GM13977 (cell line): ENCODE data around the gene ZMIZ2.

Experiments used
- DNase-seq: peaks from one replicate; pipeline ENCODE4 v3.0.0; 2012; ENCODE audit warnings: low spot score
- in situ Hi-C: fragments of 300-500 bp; cut with MboI; formaldehyde crosslinking; loops from one replicate; pipeline ENCODE4 v1.12.0; 2022; ENCODE audit warnings: low sequenced_read_pairs, low pct_unique_long_range_greater_than_20kb, mixed read lengths, inconsistent platforms; ENCODE audit not compliant: unreplicated experiment
- TF ChIP-seq, protein P1 (sequence below): IDR thresholded peaks from 2 replicates; pipeline ENCODE4 v1.5.1; 2012; ENCODE audit warnings: mild to moderate bottlenecking, control low read depth; ENCODE audit not compliant: insufficient read depth; ENCODE audit errors: extremely low read depth, missing control alignments

ZMIZ2 gene

DNA sequence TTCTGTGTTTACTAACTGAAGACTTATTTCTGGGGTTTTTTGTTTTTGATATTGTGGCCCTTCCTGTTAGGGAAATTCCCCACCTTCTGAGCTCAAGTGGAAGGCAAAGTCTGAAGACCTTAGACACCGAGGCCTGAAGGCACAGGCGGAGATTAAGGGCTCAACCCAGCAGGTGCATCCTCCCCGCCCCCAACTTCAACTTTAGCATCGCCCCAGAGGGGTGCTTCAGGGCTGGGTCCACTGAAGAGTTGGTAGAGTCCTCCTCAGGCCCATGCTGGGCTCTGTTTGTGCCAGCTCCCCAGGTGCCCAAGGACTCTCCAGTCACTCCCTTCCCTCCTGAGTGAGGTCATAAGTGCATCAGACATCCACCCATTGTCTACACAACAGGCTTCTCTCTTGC is 38.4 kb downstream of the ZMIZ2 start:
- TF ChIP-seq, protein P1, sequence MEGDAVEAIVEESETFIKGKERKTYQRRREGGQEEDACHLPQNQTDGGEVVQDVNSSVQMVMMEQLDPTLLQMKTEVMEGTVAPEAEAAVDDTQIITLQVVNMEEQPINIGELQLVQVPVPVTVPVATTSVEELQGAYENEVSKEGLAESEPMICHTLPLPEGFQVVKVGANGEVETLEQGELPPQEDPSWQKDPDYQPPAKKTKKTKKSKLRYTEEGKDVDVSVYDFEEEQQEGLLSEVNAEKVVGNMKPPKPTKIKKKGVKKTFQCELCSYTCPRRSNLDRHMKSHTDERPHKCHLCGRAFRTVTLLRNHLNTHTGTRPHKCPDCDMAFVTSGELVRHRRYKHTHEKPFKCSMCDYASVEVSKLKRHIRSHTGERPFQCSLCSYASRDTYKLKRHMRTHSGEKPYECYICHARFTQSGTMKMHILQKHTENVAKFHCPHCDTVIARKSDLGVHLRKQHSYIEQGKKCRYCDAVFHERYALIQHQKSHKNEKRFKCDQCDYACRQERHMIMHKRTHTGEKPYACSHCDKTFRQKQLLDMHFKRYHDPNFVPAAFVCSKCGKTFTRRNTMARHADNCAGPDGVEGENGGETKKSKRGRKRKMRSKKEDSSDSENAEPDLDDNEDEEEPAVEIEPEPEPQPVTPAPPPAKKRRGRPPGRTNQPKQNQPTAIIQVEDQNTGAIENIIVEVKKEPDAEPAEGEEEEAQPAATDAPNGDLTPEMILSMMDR, result no peak
- peak; percentile 66 for DNase-seq
- in situ Hi-C loops, result no loop called here

DNA sequence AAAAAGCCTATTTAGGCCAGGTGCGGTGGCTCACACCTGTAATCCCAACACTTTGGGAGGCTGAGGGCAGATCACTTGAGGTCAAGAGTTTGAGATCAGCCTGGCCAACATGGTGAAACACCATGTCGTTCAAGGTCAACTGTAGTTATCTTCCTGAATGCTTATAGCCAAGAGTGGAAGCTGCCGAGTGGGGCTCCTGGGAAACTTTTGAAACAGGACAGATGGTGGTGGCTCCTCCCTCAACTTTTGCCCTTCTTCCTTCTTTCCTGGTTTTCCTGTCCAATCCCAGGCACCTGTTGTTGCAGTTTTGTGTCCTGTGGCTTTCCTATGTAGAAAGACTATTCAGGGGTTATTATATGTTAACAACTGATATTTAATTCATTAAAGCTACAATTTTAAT is 39.1 kb downstream of the ZMIZ2 start:
- TF ChIP-seq, protein P1, result no peak
- in situ Hi-C loops, result no loop called here
- no peak for DNase-seq

DNA sequence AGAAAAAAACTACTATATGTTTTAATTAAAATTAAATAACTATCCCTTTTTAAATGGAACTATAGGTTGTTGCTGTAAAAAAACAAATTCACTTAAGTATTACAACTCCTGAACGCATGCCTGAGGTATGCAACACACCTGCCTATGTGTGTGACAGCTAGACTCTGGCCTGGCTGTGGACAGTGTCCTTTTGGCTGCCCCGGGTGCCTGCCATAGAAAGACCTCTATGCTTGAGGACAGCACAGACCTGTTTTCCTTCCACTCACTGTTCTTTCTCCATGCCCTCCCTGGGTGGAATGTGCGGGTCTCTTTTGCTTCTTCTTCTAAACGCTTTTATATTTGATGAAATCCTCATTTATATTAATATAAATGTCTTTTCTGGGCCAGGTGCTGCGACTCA is 41.3 kb downstream of the ZMIZ2 start:
- in situ Hi-C loops, result no loop called here

DNA sequence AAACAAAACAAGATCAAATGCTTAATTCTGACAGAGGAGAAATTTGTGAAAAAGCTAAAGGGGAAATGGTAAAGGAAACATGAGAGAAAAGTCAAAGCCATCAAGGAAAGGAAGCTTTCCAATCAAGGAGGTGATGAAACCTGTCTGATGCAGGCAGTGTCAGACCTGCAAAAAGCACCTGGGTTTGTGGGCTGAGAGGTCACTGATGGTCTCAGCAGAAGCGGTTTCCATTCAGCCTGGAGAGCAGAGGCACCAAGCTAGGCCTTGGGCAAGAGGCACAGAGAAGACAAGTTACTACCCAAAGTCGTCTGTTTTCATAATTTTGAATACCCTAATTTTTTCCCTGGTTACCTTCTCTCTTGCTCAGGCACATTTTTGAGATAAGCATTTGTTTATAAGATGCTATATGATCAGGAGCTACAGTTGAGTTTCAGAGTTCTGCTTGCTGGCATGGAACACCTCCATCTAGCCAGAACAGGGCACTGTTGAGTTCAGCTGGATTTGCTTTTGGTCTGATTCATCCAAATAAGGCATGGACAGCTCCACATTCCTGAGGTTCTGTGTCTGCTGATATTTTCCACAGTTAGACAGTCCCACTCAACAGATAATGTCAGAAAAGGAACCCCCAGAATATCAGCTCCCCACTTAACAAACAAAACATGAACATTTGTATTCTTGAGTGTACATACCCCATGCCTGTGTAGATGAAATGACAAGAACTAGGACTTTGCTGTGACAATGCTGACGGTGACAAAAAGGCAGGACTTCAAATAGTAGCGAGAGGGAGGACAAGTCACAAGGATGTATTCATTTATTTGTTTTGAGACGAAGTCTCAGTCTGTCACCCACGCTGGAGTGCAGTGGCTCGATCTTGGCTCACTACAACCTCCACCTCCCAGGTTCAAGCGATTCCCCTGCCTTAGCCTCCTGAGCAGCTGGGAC is 42.9 kb downstream of the ZMIZ2 start:
- TF ChIP-seq, protein P1, result no peak
- DNase-seq, result no peak
- in situ Hi-C loops, result no loop called here

More for the DNA sequence above, 41.3 kb downstream of the ZMIZ2 start:
- TF ChIP-seq, protein P1, result no peak
- DNase-seq, result no peak

DNA sequence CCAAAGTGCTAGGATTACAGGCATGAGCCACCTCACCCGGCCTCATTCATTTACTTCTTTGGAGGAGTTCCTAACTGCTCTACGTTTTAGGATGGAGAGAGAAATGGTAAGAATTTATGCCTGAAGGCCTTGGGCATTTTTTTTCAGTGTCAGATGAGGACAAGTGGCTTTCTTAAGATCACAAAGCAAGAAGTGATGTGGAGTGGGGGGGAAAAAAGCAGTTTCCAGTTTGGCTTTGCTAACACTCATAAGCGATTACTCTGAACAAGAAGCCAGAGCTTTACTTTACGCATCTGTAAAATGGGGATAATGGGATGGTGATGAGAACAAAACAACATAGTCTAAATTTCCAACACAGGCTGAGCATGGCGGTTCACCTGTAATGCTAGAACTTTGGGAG is 45.3 kb downstream of the ZMIZ2 start:
- DNase-seq, result no peak
- TF ChIP-seq, protein P1, result no peak
- in situ Hi-C loops, result no loop called here

DNA sequence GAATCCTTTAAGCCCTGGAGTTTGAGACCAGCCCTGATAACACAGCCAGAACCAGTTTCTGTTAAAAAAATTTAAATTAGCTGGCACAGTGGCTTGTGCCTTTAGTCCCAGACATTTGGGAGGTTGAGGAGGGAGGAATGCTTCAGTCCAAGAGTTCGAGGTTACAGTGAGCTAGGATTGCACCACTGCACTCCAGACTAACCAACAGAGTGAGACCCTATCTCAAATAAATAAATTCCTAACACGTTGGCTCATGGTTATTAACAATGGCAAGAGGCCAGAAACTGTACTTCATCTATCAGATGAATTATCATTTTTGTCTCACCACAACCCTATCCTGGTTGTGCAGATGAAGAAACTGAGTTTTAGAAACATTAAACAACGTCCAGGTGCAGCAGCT is 45.7 kb downstream of the ZMIZ2 start:
- DNase-seq, result no peak
- TF ChIP-seq, protein P1, result no peak
- in situ Hi-C loops, result no loop called here
